GM19240 (cell line): ENCODE results near the gene PRDX5.

Source experiments
- DNase-seq: peaks from one replicate; pipeline ENCODE4 v3.0.0; 2011; ENCODE audit warnings: low spot score; ENCODE audit not compliant: insufficient read length

PRDX5 gene

DNA sequence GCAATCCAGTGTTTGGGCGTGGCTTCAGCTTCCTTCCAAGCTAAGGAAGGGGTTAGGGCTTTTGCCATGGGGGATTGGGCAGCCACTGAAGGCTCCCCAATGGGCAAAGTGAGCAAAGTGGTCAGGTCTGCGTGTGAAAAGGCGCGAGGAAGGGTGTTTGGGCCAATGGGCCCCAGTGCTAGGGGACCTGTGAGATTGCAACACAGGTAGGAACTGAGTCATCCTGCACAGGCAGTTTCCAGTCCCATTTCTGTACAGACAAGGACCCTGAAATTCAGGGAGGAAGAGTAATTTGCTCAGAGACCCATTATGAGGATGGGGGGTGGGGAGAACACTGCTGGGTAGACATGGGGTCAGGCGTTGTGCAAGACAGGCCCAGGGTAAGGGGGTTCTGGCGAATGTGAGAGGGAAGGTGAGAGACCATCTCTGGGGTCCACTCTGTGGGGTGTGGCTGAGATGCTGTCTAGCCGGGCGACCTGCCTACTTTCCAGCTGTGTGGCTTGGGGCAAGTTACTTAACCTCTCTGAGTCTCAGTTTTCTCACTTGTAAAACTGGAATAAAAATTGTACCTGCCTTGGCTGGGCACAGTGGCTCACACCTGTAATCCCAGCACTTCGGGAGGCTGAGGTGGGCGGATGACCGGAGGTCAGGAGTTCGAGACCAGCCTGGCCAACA, 29.4 kb downstream of the PRDX5 start:
- DNase-seq = no peak

DNA sequence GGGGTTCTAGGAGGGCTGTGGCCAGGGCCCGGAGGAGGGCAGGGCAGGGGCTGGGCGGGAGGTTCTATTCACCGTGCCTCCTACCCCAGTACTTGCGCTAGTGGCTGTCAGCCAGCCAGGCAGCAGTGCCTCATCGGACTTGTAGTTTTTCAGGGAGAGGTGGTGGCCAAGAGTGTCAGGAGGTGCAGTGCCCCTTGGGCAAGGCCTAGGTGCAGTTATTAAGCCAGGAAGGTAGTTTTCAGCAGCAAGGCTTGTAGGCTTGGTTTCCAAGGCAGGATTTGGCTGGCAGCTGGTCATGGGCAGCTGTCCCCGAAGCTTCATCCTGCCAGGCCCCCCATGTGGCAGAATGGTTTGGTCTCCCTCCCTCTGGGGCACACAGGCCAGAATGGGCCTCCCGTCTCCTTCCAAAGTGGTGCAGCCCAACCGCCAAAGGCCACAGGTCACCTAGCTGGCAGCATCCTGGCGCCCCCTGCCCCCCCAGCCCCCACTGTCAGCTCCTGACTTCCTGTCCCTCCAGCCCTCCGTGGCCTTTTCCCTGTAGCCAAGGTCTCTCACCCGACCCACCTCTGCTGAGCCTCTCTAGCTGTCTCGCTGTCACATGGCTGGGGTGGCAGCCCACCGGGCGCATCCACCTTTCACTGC, 30.6 kb downstream of the PRDX5 start:
- no peak for DNase-seq

DNA sequence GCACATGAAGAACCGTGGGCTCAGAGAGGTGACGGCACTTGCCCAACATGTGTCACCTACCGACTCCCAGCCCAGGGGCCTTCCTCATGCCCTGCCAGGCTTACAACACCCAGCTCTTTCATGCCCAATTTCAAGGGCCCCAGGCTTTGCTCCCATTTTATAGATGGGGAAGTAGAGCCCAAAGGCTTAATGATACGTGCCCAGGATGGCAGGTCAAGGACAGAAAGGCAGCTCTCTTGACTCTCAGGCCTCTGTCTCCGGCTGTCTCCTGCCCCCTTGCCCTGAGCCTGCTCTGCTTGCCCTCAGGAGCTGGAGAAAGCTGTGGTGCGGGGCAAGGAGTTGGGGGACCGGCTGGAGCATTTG, 31.1 kb downstream of the PRDX5 start:
- no peak for DNase-seq

DNA sequence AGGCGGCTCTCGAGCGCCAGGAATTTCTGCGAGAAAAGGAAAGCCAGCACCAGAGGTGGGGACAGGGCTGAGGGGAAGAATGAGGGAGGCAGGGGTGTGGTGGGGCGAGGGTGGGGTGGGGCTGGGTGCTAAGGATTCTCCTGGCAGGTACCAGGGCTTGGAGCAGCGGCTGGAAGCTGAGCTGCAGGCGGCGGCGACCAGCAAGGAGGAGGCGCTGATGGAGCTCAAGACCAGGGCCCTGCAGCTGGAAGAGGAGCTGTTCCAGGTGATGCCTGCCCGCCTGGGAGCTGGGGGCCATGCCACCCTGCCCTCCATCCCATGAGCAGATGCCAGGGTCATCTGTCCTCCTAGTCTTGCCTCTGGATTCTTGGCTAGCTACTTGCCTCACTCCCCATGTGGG, 31.5 kb downstream of the PRDX5 start:
- DNase-seq = no peak

DNA sequence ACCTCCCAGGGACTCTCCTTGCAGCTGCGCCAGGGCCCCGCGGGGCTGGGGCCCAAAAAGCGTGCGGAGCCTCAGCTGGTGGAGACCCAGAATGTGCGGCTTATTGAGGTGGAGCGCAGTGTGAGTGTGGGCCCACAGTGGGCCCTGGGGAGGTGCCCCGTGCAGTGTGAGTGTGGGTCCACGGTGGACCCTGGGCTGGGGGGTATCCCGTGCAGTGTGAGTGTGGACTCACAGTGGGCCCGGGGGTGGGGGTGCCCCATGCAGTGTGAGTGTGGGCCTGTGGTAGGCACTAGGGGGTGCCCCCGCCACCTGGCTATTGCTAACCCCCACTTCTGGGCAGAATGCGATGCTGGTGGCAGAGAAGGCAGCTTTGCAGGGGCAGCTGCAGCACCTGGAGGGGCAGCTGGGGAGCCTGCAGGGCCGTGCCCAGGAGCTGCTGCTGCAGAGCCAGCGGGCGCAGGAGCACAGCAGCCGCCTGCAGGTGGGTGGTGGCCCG, 33.3 kb downstream of the PRDX5 start:
- no peak for DNase-seq

DNA sequence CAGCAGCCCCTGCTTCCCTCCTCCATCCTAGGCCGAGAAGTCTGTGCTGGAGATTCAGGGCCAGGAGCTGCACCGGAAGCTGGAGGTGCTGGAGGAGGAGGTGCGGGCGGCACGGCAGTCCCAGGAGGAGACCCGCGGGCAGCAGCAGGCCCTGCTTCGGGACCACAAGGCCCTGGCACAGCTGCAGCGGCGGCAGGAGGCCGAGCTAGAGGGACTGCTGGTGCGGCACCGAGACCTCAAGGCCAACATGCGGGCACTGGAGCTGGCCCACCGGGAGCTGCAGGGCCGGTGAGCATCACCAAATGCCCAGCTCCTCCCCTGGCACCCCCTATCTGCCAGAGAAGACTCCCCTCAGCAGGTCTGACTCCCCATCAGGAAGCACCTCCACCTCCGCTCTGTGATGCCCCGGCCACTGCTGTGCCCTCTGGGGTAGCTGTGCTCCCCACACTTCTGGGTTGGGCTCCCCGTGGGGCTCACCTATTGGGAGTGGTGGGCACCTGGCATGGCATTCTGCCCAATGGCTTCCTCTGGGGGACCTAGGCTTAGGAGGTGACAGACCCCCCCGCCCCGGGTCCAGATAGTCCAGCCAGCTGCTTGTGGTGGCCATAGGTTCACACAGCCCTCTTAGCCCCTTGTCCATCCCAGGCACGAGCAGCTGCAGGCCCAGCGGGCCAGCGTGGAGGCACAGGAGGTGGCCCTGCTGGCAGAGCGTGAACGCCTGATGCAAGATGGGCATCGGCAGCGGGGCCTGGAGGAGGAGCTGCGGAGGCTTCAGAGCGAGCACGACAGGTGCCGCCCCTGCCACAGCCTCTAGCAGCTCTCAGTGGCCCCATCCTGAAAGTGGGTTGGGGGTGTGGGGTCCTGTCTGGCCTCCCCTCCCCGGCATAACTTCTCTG, 34.4 kb downstream of the PRDX5 start:
- DNase-seq = no peak

DNA sequence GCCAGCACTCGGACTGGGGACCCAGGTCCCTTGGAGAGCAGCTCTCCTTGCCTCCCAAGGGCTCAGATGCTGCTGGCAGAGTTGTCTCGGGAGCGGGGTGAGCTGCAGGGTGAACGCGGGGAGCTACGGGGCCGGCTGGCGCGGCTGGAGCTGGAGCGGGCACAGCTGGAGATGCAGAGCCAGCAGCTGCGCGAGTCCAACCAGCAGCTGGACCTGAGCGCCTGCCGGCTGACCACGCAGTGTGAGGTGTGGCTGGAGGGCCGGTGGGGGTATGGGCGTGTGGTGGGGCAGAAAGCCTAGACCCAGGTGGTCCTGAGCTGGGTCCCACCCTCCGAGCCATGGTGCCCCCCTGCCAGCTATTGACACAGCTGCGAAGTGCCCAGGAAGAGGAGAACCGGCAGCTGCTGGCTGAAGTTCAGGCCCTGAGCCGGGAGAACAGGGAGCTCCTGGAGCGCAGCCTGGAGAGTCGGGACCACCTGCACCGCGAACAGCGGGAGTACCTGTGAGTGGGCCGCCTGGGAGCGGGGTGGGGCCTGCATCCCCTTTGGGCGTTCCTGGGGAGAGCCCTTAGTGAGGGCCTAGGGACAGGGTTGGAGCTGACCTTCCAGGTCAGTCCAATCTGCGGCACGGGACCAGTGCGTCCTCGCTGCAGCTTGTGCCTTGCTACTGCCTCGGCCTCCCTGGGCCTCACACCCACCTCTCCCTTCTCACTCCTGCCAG, 35.2 kb downstream of the PRDX5 start:
- DNase-seq = no peak

DNA sequence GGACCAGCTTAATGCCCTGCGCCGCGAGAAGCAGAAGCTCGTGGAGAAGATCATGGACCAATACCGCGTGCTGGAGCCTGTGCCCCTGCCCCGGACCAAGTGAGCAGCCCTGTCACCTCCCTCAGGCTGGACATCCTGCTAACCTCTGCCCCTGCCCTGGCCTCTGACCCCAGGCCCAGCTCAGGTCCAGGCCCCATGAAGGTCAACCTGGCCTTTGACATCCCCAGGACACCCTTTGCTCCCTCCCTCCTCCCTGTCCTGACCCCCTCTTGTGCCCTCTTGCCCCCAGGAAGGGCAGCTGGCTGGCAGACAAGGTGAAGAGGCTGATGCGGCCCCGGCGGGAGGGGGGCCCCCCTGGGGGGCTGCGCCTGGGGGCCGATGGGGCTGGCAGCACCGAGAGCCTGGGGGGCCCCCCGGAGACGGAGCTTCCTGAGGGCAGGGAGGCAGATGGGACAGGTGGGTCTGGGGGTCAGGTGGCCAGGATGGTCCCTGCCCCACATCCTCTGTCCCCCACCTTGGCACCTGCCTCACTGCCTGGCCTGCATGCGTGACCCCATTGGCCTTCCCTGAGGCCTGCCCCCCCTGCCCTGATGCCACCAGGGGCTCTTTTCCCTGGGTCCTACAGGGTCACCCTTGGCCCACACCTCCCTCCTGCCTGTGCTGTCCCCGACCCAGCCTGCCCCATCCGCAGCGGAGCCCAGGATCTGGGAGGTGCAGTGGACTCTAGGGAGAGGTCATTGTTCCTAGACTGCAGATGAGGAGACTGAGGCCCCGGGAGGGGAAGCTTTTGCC, 36.0 kb downstream of the PRDX5 start:
- DNase-seq = no peak

DNA sequence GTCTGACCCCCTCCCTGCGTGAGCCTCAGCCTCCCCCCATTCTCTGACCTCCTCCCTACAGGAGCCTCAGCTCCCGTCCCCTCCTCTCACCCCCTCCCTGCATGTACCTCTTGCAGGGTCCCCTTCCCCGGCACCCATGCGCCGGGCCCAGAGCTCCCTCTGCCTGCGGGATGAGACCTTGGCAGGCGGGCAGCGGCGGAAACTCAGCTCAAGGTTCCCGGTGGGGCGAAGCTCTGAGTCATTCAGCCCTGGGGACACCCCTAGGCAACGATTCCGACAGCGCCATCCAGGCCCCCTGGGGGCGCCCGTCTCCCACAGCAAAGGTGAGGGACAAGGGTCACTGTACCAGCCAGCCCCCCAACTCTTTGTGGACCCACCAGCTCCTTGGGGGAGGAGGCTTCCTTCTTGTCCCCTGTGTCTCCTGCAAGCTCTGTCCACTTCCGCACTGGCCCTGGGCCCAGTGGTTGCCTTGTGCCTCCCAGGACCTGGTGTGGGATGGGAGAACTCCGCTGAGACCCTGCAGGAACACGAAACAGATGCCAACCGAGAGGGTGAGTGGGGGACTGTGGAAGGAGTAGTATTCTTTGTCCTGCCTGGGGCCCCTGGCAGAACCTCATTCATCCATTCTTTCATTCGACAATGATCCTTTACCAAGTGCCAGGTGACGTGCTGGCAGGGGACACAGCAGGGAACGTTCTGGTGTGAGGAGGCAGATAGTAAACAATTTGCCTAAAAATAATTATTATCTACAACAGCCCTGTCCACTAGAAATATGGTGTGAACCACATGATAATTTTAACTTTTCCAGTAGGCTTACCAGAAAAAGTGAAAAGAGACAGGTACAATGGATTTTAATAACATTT, 37.4 kb downstream of the PRDX5 start:
- DNase-seq = no peak

DNA sequence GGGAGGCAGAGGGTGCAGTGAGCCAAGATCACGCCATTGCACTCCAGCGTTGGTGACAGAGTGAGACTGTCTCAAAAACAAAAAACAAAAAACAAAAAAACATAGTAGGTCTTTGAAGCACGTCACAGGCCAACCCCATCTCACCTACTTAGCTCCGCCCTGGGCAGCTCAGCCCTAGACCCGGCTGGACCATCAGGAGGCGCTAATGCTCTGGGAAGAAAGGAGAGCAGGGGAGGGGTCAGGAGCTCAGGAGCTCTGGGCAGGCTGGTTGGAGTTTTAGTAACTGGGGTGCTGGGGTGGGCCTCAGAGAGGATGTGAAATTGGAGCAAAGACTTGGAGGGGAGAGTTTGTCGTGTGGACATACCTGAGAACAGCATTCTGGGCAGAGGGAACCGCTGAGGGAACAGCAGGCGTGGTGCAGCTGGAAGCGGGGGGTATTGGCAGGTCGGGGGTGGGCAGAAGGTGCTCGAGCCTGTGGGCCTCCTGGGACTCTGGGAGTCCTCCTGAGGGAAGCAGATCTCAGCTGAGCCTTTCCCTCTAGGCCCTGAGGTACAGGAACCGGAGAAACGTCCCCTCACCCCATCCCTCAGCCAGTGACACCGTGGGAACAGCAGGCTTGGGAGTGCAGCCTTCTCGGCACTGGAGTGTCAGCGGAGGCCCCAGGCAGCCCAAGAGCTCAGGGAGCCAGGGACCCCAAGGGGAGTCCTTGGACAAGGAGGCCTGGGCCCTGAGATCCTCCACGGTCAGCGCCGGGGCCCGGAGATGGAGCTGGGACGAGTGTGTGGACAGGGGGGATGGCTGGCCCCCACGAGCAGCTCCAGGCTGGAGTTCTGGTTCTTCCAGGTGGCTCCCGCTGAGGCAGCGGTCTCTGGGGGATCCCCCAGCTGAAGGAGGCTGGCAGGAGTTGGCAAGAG, 38.8 kb downstream of the PRDX5 start:
- DNase-seq = no peak

DNA sequence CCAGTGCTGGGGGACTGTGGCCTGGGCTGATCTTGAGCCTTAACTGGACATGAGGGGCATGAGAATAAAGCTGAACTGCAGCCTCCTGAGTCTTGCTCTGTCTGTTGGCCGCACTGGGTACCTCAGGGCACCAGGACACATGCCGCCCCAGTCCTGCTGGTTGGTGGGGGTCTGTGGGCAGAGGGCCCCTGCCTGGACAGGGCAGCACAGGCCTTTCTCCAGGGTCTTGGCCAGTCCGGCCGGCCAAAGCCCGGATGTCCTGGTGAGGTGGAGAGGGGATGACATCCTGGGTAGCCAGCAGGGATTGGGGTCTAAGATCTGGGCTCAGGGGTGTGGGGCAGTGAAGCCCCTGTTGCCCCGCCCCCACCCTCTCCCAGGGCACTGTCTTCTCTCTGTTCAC, 39.5 kb downstream of the PRDX5 start:
- DNase-seq = no peak

DNA sequence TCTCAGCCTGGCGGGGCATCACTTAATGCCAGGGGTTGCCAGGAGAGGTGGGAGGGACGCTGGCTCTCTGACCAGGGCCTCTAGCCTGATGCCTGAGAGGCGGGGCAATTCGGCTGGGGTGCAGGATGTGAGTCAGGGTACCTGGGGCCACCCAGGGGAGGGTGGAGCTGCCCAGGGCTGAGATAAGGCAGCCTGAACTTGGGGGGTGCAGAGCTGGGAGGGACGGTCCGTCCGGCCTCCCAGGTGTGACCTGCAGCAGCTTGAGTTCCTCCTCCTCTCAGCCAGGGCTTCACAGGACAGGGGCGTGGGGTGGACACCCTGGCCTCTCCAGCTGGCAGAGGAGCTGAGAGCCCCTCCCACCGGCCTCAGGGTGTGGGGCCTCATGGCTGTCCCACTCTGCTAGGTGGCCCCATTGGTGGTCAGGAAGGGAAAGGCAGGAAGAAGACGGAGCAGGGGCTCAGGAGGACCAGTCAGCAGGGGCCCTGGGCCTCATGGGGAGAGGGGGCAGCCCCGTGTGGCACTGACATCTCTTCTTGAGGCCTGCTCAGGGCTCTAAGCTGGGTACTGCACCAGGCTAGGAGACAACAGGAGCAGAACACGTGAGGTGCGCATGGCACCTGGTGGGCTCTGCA, 40.1 kb downstream of the PRDX5 start:
- no peak for DNase-seq

DNA sequence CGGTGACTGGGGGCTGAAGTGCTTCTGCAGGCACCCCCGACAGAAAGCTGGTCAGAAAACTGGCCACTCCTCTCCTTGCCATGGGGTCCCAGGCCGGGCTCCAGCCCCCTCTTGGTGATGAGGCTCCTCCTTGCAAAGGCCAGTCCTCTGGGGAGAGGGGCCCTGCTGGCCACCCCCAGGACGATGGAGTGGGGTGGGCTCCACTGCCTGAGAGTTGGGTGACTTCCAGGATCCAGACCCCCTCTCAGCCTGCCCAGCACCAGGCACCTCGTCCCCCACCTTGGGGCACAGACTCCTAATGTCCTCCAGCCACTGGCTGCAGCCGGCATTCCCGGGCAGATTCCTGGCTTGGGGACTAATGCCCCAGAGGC, 40.6 kb downstream of the PRDX5 start:
- DNase-seq = no peak

DNA sequence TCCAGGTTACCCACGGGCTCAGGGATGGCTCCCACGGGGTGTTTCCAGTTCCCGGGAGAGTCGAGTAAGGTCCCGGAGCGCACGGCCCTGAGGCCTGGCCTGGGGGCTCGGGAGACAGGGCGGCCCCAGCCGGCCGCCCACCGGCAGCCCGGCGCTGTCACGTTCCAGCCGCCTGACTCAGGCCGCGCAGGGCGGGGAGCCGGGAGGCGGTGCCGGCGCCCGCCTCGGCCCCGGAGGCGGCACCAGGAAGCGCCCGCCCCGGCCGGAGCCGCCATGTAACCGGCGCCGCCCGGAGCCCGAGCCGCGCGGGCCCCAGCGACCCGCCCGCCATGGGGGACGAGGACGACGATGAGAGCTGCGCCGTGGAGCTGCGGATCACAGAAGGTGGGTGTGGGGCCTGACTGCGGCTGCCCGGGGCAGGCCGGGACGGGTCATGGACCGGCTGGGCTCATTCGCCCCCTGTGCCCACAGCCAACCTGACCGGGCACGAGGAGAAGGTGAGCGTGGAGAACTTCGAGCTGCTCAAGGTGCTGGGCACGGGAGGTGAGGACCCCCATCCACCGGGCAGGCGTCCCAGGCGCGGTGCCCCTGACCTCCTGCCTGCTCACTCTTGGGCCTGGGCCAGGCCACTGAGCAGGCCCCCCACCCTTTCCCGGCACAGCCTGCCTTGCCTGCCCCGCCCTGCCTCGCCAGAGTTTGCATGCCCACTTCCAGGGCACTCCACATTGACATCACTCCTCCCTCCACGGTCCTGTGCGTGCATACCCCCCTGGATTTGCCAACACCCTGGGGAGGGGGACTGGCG, 41.2 kb downstream of the PRDX5 start, which contains the start of gene RPS6KA4:
Gene RPS6KA4 (plus strand): TSS at position 256 of the 805 bp plus-strand sequence. CDS start 74 bp downstream, at position 330.
- peak; percentile 89 for DNase-seq

DNA sequence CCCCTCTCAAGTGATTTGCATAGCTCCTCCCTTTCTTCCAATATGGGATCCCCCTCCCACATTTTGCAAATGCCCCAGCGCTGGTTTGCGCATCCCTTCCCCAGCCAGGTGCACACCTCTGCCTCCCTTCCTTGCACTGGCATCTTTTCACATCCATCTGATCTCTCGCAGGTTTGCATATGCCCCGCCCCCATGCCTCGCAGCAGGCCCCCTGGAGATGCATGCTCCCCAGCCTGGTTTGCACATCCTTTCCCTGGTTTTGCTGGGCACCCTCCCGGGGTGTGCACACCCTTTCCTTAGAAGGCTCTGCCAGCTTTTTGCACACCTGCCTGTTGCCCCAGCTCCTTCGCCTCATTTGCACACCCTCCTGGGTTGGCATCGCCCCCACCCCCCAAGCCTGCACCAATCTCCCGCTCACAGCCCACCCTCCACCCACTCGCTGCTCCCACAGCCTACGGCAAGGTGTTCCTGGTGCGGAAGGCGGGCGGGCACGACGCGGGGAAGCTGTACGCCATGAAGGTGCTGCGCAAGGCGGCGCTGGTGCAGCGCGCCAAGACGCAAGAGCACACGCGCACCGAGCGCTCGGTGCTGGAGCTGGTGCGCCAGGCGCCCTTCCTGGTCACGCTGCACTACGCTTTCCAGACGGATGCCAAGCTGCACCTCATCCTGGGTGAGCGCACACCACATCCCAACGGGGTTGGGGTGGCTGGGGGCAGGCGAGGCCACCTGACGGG, 42.0 kb downstream of the PRDX5 start:
- no peak for DNase-seq

DNA sequence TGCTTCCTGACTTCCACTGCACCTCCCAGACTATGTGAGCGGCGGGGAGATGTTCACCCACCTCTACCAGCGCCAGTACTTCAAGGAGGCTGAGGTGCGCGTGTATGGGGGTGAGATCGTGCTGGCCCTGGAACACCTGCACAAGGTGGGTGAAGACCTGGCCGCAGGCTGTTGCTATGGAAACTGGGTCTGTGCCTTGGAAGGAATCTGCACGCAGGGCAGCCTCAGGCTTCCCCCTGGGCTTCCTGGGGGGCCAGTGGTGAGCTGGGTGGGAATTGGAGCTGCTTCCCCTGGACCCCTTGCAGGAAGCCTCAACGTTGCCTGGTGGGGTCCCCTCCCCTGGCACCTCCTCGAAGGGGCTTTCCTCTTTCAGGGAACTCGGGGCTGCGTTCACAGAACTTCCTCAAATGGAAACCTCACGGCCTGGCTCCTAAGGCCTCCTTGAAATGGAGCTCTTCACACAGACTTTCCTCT, 42.6 kb downstream of the PRDX5 start:
- no peak for DNase-seq

DNA sequence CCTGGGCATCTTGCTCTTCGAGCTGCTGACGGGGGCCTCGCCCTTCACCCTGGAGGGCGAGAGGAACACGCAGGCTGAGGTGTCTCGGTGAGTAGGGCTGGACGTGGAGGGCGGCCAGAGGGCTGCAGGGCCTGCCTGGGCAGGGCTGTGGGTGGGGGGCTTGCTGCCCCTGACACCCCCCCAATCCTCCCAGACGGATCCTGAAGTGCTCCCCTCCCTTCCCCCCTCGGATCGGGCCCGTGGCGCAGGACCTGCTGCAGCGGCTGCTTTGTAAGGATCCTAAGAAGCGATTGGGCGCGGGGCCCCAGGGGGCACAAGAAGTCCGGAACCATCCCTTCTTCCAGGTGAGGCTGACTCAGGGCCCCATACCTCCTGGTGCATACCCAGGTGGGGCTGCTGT, 43.7 kb downstream of the PRDX5 start:
- DNase-seq = no peak
